Activated T-cell treated with anti-CD3 and anti-CD28 coated beads, Interleukin-2, amount 50 U/mL, for 1 hour (primary cell): Measurements from ENCODE around the gene FN3K.

Experiments
- DNase-seq: peaks from one replicate; pipeline ENCODE4 v3.0.0-alpha.2; 2020

Gene FN3K

DNA sequence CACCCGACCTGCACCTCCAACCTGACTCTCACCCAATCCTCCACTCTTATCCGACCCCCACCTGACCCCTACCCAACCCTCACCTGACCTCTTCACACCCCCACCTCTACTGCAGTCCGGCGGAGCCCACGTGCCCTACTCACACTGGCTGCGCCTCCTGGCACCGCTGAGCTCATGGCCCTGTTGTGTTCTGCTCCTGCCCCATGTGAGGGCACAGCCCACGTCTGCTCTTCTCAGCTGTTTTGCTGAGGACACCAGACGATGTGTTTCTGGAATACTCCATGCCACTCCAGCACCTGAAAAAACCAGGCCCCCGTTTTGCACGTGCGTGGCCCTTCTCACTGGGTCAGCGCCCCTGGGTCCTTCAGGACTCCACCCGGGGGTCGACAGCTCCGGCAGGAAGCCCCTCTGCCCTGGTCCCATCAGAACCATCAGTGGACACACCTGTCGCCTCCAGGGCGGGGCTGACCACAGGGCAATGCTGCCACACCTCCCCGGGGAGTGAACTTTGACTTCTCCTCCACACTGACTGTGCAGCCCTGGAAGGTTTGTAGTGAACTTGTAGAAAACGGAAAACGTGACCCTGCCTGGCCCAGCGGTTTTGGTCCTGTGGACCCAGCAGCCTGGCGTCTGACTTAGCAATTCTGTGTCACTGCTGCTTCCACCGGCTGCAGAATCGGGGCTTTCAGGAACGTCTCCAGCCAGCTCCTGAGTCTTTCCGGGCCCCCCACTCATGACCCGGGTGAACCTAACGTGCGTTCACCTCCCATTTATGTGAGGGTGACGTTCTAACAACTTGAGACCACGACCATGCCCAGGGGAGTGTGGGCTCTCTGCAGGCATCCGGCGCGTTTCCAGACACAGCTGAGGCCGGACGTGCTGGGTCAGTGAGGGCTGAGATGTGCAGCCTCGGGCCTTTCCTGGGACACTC lies 31.2 kb upstream of the FN3K start:
- no peak for DNase-seq

DNA sequence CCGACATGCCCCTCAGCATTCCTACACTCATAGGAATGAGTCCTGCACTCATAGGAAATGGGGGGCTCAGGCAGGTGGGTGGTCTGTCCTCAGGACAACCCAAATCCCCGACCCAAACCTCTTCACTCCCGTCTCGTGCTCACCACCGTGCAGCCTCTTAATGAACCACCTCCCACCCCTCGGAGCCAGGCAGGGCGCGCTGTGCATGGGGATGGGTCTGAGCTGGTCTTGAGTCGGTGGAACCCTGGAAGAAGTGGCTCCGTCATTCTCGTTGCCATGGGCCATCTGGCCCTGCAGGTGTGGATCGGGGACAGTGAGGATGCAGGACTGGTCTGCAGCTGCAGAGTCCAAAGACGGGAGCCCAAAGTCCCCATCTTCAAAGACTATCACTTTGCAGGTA lies 30.5 kb upstream of the FN3K start:
- DNase-seq: no peak

DNA sequence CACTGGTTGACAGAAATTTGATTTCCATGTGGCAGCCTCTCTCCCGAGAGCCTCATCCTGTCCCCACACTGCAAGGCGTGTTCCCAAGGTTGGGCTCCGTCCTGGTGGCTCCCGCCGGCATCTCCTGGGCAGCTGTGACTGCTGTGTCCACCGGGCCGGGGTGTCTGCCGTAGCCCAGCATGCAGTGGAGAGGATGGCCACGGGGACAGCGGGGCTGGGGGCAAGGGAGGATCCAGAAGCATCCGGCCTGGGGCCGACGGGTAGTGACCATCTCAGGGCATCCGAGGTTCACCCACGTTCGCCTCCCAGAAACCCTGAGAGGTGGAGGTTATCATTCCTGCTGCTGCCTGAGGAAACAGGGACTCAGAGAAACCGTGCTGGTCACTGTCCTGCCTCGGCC lies 29.7 kb upstream of the FN3K start:
- DNase-seq: no peak

DNA sequence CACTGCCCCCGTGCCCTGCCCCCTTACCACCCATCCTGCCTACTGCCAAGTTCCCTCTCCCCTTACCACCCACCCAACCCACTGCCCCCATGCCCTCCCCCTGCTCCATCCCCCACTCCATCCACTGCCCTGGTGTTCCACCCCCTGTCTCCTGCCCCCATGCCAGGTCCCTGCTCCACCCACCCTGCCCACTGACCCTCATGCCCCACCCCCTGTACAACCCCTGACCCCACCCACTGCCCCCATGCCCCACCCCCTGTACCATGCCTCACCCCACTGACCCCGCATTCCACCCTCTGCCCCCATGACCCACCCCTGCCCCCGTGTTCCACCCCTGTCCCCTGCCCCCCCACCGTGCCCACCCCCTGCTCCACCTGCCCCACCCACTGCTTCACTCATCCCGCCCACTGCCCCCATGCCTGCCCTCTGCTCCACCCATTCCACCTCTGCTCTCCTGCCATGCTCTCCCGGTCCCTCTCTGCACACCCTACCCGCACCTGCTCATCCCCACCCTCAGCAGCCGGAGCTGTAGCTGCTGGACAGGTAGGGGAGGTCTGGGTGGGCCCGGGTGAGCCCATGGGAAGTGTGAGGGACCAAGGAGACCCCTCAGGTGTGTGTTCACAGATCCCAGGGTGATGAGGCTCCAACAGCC lies 26.3 kb upstream of the FN3K start:
- DNase-seq: no peak

DNA sequence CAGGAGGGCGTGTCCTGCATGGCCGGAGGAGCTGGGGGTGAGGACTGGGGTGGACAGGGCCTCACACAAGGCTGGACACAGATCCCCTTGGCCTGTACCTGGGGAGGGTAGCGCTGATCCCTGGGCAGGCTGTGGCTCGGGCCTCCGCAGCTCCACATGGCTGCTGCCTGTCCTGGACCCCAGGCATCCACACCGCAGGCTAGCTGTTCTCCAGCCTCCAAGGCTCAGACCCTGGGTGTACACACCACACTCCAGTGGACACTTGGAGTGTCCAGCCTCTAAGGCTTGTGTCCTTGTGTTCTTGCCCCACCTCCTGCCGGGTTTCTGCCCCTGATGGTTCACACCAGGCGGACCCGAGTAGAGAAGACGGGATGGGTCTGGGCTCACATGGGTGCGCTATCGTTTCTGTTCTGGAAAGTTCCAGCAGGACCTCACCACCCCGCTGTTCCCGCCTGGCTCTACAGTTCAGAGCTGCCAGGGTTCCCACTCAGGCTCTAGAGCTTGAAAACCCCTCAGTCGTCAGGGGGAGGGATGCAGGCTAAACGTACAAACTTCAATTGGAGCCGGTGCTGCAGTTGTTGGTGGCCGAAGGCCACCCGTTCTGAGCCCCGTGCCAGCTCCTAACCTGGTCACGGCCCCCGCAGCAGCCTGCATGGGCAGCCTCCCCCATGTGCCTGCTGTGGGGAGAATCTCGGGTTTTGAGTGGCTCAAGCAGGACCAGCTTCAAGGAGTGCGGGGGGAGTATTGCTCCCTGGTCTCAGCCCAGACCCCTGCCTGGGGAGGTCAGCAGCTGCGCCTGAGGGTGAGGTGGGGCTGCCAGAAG lies 25.5 kb upstream of the FN3K start:
- DNase-seq: no peak

DNA sequence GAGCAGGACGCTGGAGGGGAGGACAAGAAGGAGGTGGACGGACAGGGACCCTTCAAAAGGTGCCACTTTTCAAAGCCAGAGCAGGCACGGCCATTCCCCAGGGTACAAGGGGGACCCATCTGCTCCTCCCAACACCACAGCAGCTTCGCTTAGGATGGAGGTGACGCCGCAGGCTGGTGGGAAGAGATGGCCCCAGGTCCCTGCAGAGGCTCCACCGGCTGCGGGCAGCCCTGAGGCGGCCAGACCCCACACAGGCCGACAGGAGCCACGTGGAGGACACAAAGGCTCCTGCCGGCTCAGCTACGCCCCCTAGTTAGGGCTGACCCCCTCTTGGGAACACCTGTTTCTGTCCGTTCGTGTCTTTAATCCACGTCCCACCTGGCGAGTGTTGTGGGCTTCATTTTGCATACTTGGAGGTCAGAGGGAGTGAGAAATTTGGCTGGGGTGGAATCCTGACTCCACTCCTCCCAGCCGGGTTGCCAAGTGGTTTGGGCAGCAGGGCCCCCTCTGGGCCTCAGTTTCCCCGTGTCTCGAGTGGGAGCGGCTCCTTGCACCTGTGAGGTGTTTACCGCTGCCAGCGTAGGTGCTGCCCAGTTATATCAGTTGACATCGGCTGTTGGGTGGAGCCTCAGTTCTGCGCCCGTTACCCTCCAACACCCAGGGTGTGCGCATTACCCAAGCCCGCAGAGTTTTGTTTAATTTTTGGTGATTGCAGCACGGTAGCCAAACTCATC lies 24.7 kb upstream of the FN3K start:
- no peak for DNase-seq

DNA sequence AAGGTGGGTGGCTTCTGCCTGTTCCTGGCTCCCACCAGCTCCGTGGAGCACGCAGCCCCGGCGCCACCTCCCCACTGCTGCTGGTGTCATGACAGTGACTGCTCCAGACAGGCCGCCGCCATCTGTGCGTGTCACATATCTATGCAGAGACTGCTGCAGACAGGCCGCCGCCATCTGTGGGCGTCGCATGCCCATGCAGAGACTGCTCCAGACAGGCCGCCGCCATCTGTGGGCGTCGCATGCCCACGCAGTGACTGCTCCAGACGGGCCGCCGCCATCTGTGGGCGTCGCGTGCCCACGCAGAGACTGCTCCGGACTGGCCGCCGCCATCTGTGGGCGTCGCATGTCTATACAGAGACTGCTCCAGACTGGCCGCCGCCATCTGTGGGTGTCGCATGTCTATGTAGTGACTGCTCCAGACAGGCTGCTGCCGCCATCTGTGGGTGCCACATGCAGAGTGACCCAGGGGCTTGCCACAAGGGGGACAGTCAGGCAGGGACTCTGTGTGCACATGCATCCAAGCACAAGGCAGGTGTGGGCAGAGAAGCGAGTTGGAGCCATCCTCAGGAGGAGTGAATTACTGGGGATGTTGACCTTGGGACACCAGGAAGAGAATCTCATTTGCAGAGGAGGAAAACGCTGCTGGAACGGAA lies 22.2 kb upstream of the FN3K start:
- DNase-seq: no peak

DNA sequence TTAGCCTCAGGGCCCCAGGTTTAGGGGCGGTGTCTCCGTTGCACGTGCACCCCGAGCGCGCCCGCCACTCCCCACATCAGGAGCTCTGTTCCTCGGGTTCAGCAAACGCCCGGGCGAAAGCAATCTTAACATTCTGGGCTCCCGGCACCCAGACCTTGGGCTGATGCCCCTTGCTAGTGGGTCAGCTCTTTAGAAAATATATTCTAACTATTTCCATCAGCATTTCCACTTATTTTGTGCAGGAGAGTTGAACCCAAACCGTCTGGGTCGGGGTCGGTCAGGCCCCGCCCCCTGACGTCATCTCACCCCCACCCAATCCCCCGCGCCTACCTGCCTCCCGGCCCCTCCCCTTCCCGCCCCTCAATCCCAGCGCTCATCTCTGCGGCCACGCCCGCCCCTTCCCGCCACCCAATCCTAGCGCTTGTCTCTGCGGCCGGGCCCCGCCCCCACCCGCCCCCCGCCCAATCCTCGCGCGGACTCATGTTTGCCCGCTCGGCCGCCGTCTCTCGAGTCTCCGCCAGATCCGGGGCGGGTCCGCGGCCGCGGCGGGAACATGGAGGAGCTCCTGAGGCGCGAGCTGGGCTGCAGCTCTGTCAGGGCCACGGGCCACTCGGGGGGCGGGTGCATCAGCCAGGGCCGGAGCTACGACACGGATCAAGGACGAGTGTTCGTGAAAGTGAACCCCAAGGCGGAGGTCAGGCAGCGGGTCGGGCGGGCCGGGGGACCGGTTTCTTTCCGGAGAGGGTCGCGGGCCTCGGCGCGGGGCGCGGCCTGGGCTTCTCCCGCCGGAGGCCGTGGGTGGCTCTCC lies 19.0 kb upstream of the FN3K start, which contains the start of gene FN3KRP:
TSS of gene FN3KRP (plus strand) at position 504 of the 808 bp plus-strand sequence. CDS start at position 554, 50 bp downstream.
- peak; percentile 83 for DNase-seq

DNA sequence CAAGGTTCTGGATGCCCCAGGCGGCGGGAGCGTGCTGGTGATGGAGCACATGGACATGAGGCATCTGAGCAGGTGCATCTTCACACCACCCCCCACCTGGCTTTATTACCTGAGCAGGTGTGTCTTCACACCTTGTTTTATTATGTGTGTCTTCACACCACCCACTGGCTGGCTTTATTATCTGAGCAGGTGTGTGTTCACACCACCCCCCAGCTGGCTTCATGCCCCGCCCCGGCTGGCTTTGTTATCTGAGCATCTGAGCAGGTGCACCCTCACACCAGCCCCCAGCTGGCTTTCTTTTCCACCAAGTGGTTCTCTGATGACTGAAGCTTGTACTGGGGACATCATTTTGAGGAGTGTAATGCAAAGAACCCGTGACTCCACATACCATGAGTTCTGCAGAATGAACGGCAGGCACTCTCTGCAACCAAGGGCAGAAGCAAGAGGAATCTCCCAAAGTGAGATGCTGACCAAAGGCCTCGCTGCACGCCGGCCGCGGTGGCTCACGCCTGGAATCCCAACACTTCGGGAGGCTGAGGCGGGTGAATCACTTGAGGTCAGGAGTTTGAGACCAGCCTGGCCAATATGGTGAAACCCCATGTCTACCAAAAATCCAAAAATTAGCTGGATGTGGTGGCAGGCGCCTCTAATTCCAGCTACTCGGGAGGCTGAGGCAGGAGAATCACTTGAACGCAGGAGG lies 16.3 kb upstream of the FN3K start:
- DNase-seq: no peak

DNA sequence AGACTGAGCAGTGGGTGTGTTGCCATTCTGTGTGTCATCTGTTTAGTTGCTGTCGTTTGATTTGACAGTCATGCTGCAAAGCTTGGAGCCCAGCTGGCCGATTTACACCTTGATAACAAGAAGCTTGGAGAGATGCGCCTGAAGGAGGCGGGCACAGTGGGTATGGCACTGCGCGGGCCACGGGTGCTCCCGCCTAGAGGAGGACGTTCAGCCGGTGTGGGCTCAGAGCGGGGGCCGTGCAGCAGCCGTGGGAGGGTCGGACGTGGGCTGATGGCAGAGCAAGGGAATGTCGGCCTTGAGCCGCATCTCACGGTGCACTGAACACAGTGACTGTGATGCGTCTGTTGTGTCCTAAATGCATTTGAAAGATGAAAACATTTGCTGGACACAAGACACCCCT lies 15.2 kb upstream of the FN3K start:
- DNase-seq: no peak

DNA sequence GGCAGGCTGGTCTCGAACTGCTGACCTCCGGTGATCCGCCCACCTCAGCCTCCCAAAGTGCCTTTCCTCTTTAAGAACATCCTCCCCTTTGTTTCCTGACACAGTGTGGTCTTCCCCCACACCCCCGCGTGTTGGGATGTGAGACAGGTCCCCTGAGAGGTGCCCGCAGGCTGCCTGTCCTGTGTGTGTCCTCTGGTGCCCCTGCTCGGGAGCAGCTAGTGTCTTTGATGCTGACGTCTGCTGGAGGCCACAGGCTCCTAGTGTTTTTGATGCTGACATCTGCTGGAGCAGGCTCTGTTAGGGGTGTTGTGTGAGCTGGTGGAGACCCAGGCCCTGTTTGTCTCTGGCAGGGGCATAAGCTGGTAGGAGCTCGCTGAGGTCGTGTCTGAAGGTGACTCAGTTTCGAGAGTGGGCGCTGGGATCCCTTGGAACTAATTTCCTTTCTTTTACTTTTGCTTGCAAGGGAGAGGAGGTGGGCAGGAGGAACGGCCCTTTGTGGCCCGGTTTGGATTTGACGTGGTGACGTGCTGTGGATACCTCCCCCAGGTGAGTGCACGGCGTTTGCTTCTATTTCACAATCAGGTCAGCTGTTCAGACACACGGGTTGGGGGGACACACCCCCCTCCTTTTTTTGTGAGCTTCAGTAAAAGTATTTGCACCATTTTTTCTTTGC lies 12.9 kb upstream of the FN3K start:
- no peak for DNase-seq

DNA sequence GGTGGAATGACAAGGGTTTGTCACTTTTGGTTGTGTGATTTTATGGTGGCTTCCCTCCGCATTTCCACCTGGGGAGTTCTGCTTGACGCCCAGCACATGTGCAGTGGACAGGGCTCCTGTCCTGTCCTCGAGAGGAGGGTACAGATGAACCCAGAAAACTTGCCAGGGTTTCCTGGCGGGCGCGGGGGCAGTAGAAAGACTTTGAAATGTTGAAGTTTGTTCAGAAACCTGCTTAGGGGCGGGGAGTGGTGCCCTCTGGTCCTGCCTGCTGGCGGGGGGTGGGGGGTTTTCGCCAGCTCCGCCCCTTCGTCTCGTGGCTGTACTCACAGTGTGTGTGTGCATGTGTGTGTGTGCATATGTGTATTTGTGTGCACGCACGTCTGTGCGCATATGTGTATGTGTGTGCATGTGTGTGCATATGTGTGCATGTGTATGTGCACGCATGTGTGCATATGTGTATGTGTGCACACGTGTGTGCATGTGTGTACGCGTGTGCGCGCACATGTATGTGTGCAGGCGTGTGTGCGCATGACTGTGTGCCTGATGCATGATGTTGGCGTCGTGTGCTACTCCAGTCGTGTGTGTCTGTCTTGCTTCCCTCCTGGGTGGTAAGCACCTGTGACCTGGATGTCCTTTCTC lies 12.1 kb upstream of the FN3K start:
- DNase-seq: no peak

DNA sequence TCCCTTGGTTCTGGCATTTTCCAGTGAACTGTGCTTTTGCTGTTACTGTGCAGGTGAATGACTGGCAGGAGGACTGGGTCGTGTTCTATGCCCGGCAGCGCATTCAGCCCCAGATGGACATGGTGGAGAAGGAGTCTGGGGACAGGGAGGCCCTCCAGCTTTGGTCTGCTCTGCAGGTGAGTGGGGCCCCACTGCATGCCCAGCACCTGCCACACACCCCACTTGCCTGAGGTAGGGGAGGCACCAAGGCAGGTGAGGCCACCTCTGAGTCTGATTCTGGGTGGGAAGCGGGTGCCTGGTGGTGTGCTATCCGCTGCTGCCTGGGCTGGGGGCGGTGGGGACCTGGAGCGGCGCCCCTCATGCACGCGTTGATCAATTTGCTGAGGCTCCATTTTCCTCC lies 9.0 kb upstream of the FN3K start:
- no peak for DNase-seq

DNA sequence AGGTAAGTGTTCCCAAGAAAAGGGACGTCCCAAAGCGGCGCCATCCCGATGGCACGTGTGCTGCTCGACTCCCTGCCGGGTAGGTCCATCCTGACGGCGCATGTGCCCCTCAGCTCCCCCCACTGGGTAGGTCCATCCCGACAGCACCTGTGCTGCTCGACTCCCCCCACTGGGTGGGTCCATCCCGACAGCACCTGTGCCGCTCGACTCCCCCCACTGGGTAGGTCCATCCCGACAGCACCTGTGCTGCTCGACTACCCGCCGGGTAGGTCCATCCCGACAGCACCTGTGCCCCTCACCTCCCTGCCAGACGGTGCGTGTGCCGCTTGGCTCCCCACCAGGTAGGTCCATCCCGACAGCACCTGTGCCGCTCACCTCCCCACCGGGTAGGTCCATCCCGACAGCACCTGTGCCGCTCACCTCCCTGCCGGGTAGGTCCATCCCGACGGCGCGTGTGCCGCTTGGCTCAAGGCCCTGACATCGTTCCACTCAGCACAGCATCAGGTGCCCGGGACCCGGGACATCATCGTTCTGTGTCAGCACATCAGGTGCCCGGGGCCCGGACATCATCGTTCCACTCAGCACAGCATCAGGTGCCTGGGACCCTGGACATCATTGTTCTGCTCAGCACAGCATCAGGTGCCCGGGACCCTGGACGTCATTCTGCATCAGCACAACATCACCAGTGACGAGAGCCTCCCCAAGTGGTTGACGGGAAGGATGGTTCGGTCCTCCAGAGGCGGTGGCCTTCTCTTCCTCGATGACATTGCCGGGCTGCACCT lies 5.7 kb upstream of the FN3K start:
- no peak for DNase-seq

DNA sequence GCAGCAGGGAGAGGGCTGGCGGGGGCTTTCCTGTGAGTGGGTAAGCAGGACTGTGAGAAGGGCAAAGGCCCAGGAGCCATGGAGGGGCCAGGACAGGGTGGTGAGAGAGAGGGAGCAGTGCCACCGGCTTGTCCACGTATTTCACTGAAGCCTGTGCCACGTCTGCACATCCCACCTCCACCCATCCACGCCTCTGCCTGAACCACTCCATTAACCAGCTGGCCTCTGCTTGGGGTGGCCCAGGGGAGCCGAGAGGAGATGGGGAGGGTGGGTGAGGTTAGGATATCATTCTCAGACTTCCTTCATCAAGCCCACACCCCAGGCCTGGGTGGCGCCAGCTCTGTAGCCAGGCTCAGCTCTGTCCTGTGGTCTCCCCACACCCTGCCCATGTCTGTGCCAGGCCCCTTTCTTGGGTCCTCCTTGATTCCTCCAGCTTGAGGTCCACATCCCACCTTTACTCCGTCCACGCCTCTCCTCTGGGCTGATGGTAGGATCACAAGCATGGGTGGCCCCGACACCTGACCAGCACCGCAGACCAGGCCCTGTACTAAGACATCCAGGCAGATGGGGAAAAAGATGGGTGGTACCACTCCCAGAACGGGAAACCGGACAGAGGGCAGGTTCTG lies 3.2 kb upstream of the FN3K start:
- no peak for DNase-seq

DNA sequence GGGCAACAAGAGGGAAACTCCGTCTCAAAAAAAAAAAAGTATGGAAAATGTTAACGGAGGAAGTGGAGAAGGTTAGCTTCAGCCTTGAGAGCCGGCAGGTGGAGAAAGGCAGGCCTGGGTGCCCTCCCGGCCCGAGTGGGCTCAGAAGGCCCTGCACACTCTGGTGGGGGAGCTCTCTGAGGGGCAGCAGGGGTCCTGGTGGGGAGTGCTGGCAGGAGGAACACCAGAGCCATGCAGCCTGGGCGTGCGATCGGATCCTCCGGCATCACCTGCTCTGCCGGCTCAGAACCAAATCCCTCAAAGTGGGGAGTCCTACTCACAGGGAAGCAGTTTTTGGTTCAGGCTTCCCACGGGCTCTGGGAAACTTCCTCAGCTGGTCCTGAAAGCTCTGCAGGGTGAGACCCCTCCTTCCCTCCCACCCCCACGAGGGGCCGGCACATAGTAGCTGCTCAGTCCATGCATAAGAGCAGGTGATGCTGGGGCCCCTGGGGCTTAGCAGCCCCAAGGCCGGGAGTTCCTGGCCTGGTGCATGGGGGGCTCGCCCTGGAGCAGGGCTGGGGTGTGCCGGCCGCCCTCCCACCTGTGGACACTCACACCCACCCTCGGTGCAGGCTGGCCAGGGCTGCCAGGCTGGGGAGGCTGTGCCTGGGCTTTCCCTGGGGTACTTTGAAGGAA lies 1.2 kb downstream of the FN3K start:
- DNase-seq: no peak
